ENCODE measurements around the gene LRP1B.

LRP1B gene

DNA sequence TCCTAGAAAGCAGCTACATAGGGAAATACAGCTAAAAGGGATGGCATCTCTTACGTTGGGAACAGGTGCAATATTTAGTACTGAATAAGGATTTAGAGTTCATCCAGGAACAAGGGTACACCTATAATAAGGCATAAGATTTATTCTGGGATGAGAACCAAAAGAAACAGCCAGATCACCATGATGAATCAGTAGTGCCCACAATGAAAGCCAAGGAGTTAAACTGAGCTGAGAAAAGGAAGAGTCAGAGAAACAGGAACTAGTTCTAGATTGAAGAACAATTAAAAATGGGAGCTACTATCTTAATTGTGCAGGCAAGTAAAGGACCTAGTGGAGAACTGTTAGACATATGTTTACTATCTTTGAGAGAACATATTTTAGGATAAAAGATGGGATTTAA is 692.3 kb downstream of the LRP1B start:
- DNase-seq (ENCODE audit: low spot score) = no peak

DNA sequence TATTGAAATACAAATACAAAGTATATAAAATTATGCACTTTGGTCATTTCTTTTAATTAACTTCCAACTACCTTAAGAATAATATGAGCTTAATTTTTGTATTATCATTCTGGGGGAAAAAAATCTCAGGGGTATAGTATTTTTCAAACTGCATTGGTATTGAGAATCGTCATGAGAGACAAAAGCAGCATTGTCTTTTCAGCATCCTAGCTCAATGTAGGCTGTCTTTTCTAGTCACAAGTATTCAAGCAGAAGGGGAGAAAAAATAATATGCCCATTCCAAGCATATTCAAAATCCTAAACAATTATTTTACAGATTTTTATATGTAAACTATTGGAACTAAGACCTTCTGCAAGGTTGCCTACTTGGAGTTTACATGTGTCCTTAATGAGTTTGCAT is 693.3 kb downstream of the LRP1B start:
- no peak for DNase-seq (ENCODE audit: low spot score)

DNA sequence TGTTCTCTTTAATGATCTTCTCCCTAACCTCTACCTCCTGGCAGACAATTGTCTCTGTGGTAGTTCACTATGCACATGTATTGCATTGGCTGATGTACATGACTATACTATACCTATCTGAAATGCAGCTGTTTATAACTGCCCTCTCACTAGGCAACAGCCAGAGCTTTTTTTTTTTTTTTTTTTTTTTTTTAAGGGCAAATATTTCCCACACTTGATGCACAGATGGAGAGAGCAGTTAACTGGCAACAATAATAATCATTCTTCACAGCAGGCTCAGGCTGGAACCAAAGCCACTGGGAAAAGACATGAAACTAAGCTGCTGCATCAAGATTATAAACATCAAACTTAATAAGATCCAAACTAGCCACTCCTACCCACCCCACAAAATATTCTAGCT is 707.7 kb downstream of the LRP1B start:
- DNase-seq (ENCODE audit: low spot score) = no peak

DNA sequence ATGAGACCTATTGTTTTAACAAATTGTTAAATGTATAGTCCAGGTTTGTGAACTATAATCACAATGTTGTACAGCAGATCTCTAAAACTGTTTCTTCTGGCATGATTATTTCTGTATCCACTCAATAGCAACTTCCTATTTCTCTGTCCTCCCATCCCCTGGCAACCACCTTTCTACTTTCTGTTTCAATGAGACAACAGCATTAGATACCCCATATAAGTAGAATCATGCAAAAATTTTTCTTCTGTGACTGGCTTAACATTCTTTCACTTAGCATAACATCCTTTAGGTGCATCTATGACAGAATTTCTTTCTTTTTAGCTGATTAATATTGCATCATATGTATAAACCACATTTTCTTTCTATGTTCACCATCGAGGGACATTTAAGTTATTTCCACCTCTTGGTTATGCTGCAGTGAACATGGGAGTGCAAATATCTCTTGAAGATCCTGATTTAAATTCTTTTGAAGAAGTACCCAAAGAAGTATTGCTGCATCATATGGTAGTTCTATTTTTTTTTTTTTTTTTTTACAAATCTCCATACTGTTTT is 713.5 kb downstream of the LRP1B start:
- DNase-seq (ENCODE audit: low spot score) = no peak

DNA sequence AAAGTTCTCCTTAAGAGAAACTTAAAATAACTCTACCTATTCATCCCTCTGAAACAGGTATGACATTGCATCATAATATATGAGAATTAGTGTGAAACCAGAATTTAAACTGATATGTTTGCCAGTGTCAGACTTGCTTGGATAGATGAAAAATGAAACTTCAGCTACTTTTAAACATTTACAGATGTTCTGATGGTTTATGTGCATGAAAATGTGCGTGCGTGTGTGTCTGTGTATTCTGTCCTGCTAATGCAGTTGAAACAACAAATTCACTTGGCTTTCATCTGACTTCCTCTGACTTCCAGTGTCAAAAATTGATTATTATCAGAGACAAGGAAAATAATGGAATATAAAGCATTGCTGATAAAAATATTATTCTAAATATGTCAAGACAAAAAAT is 719.4 kb downstream of the LRP1B start:
- DNase-seq (ENCODE audit: low spot score) = no peak

DNA sequence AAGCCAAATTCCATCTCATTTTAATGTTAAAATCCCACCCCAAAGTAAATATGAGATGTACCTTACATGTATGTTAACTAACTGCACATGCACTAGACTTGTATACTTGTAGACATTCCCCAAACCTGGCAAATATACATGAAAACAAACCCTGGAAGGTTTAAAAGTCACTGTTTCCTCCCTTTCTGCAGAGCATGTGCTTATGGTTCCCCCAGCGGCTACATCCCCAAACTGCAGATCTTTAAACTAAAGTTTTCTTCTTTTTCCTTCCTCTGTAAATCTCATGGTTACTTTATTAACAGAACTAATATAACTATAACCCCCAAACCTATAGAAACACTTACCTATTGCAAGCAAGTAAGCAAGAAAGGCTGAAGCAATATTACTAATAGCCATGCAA is 731.5 kb downstream of the LRP1B start:
- DNase-seq (ENCODE audit: low spot score) = peak; percentile 38

DNA sequence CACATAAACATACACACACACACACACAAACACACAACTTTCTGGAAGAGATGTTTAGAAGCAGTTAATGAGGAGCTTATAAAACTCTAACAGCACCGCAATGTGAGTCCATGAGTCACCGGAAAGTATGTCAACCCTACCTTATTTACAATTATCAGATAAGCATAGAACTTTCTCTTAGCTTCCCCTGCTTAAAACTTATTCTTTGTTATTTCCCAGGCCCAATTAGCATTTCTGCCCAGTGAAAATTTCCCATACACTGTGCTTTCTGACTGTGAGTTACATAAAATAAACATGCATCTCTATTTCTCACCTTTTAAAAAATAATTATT is 737.6 kb downstream of the LRP1B start:
- DNase-seq (ENCODE audit: low spot score) = no peak

DNA sequence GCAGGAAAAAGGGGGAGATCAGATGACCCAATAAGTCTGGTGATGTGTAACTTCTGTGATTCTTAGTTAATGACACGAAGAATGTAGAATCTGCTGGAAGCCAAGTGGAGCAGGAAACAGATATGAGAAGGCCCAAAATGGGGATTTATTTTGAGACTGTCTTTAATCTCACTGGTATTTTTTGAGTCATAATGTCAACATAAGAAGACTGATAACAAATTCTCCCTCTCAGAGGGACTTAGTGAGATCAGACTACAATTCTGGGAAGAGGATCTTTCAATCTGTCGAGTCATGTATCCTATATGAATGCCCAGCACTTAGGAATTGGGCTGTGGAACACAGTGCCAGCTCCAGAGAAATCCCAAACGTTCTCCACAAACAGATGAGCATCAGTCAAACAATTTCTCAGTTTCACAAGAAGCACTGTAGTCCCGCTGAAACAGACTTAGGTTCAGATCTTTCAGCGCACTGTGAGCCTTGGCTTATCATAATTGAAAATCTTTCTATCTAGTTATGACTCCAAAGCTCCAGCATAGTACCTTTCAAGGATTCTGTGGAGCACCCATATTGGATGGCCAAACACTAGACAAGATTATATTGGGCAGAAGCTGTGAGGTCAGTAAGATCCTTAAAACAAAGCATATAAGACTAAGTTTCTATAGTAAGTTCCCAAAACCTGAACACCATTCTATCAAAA is 738.2 kb downstream of the LRP1B start:
- no peak for DNase-seq (ENCODE audit: low spot score)

DNA sequence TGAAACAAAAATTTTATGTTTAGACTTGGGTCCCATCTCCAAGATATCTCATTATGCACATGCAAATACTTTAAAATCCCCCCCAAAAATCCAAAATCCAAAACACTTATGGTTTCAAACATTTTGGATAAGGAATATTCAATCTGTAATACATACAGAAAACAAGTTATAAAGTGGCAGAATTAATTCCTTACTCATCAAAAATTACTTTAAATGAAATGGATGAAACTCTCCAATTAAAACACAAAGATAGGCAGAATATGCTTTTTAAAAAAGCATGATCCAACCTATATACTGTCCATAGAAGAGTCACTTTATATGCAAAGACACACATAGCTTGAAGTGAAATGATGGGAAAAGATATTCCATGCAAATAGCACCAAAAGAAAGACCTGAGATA is 744.6 kb downstream of the LRP1B start:
- no peak for DNase-seq (ENCODE audit: low spot score)

DNA sequence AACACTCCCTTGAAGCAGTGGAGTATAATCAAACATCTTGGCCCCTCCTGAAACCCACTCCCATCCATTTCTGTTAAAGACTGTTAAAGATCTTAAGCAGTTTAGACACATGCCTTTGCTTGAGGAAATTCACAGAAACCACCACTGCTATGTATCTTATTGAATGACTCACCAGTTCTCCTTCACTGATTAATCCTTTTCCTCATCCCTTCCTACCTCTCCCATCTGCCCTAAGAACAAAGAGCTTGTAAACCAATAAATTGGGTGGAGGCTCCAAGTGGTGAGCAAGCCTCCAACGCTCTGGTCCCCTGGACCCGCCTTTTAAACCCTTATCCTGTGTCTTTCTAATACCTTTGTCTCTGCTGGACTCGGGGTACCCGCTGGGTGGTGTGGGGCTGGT is 746.1 kb downstream of the LRP1B start:
- DNase-seq (ENCODE audit: low spot score) = no peak

DNA sequence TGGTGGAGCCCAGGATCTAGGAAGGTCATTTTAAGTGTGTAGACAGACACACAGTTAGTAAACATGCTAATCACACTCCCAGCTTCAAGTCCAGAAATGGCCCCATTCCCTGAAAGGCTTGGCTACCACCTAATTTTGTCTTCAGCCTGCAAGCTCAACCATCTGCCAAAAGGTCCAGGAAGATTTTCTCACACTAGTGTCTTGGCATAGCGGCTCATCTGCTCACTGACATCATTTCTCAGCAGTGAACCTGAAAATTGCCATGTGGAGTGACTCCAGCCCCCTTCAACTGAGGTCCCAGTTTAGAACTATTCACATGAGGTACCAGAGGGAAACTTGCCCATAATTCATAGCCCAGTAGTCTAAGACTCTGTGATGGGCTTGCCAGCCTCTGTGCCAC is 748.9 kb downstream of the LRP1B start:
- no peak for DNase-seq (ENCODE audit: low spot score)

DNA sequence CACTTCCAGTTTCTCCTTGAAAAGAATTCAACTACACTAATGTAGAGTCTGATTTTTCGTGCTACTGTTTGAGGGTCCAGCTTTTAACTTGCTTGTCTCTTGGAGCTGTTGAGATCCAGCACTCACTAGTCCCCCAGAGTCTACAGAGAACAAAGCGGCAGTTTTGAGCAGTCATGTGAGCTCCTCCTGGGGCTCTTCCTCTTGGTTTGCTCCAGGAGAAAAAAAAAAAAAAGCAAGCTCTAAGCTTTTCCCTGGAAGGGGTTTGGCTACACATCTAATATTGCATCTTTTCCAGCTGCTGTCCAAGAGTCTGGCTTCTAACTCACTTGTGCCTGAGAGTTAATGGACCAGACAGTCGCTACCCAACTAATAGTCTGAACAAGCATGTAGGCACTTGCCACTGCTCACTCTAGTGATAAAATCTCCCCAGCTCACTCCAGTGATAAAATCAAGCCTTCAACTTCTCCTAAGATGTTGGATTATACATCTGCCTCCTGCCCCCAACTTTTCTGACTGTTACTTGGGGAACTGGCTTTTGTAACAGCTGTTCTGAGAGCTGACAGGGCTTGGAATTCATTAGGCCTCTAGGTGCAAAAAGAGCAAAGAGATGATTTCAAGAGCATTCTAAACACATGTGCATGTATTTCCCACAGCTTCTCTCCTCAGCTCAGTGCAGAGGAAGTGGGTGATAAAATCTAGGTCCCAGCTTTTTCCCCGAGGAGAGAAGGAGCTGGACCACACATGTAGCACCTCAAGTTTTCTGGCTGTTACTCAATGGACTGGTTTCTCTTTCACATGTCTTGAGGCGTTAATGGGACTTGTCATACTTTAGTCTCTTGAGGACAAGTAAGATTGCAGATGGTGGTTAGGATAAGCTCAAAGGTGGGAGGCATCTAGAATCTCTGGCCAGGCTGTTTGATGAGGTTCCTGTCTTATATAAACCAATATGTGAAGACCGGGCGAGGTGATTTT is 750.5 kb downstream of the LRP1B start:
- no peak for DNase-seq (ENCODE audit: low spot score)

DNA sequence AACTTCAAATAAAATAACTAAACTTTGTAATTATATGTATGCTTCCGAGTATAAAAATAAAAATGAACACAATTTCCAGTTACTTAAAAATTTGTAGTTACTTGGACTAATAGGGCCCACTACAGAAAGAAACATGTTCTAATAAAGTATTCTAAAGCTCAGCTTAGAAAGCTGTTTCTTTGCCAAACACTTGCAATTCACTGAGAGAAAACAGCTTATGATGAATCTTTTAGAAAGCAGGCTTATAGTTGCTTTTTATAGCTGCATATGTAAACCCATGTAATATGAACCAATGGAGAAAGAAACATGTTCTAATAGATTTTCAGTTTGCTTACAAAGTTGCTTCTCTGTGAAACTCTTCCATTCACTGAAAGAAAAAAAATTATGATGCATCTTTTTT is 766.0 kb downstream of the LRP1B start:
- DNase-seq (ENCODE audit: low spot score) = no peak

DNA sequence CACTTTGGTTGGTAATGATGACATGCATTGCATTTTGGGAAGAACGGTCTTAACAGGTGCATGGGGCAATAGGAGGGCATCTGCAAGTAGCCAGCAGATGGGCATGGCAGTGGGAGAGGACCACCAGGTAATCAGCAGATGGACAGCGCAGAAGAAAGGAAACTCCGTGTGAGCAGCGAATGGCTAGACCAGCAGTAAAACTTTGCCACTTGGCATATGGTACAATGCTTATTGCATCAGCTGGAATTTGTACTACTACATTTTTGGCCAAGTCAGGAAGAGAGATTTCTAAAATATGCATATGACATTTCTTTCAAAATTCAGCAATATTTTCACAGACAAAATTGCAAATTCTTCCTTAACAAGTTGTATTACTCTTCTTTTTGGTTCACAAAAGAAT is 768.5 kb downstream of the LRP1B start:
- no peak for DNase-seq (ENCODE audit: low spot score)

DNA sequence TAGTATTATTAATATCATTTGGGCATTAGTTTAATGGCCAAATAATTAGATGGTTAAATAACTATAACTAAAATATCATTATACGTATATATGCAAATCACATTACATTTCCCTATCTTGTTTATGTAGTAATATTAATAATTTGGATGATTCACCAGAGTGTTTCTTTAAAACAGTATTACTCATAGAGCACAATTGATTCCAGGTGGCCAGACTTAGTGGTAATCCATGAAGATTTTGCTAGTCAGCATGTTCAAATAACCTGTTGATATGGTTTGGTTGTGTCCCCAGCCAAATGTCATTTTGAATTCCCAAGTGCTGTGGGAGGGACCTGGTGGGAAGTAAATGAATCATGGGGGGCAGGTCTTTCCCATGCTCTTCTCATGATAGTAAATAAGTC is 782.3 kb downstream of the LRP1B start:
- DNase-seq (ENCODE audit: low spot score) = no peak

DNA sequence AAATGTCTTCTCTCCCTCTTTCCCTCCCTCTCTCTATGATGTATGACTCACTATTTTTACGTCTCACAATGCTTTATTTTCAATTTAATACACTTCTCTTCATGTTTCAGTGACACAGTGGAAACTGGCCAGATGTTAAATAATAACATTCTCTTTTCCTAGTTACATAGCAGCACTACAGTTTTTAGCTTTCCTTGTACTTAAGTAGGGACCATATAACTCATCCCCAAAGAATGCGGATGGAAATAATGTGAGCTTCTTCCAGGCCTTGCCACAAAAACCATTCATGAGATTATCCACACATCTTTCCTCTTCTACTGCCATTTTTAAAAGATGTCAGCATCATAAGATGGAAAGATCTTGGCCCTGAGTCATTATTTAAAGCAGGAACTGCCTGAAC is 789.4 kb downstream of the LRP1B start:
- no peak for DNase-seq (ENCODE audit: low spot score)

DNA sequence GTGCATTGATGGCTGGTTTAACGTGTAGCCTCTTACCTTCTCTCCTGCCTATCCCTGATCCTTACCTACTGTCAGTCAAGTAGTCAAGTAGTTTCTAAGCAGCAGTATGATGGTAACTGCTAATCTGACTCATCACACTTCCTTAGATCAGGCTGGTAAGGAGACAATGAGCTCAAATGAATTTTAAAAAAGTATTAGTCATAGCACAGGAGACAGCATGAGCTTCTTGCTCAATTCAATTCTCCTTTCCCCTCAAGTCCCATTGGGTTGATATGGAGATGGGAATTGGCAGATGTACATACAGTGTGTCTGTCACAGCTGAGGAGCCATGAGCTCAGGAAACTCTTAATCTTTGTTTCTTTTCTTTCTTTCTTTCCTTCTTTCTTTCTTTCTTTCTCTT is 799.7 kb downstream of the LRP1B start:
- peak; percentile 41 for DNase-seq (ENCODE audit: low spot score)

DNA sequence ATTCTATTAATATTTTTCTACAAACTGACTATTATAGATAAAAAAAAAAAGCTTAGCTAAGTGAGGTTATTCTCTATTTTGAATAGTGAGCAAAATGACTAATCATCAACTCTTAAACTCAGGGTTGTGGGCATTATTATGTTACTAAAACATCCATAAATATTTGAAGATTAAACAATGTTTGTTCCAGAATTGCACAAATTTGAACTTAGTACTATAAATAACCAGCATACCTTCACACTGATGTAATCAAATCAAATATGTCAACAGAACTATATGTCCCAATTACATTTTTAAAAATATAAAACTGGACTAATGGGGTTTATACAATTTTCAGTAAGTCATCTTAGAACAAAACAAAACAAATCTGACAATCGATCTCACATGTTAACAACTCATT is 800.9 kb downstream of the LRP1B start:
- DNase-seq (ENCODE audit: low spot score) = no peak

DNA sequence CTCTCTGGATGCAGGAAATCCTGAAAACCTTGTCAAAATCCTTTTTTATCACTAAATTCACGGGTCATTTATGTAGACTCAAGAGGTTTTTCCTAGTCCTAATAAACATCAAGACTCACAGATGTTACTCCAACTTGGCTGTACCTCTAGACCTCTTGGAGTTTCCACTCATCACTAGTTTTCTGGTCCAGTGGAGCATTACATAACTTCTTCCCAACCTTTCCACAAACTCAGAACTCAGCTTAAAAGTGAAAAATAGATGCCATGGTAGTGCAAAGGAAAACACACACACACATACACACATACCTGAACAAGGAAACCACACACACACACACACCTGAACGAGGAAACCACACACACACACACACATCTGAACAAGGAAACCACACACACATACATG is 807.2 kb downstream of the LRP1B start:
- DNase-seq (ENCODE audit: low spot score) = no peak

DNA sequence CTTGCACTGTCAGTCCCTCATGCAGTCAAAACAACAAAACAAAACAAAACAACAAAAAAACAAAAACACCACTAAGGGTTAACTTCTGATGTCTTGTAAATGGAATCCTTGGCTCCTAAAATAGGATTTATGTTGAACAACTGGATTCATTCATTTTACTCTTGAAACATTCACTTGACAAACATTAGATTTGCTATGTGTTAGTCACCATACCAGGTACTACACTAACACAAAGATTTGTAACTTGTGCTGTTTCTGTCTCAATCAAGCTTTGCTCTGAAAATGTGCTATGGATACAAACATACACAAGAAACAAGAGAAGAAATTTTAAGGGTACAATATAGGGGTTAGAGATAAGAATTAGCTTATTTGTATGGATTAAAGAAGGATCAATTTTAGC is 812.8 kb downstream of the LRP1B start:
- DNase-seq (ENCODE audit: low spot score) = no peak

DNA sequence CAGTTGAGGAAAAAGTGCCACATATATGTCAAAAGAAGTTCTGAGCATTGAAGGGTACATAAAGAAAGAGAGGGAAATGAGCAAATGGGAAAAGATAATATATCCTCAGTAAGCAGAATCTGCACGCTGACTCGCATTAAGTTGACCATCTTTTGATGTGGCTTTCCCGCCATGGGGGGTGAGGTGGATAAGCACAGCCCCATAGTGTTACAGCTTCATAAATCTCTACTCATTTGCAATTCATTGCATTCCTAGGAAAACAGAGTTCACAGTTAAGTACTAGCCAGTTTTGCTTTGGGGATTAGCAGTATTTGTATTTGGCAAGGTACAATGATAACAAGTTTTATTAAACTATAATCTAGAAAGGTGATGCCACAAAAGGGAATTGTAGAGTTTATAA is 814.2 kb downstream of the LRP1B start:
- DNase-seq (ENCODE audit: low spot score) = no peak

DNA sequence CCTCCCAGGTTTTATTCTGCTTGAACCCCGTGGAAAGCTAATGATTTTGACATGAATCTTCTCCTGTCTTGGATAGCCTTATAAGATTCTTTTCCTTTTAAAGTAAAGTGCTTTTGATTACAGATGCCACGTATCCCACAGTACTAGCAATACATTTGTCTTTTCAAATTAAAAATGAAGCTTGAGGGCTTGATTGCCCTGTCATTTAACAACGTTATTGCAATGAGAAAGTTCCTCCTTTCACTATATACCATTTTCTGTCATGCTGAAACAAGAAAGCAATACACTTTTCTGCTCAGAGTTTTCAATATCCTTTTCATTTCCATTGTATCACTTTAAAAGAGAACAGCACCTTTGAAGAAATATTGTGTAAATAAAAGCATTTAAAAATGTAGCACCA is 814.7 kb downstream of the LRP1B start:
- DNase-seq (ENCODE audit: low spot score) = no peak

DNA sequence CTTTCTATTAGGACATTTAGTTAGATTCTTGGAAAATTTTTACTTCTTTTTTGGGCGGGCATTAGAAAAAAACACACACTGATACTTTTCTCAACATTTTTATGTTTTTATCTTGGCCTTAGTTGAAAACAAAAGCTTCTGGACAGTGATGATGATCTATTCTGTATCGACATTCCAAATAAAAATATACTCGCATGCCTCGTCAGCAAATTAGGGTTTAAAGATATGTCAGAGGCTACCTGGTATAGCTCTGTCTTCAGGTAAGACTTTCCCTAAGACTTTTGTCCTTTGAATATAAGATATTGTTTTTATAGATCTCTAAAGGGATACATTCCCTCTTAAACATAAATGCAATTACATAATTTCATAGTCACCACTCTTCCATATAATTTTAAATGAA is 816.8 kb downstream of the LRP1B start:
- no peak for DNase-seq (ENCODE audit: low spot score)
